Loucy (cell line): ENCODE measurements around the gene GNAT2.
A peak's percentile ranks its signal among the peaks of the same experiment; 100 is the strongest.

ENCODE experiments used
- H2AFZ ChIP-seq: fragments of 200-600 bp; sonication (generic); 2 replicates; pipeline ENCODE4 v1.6.0; 2016; ENCODE audit warnings: antibody characterized with exemption, mild to moderate bottlenecking, low read length, moderate library complexity
- H3F3A ChIP-seq: fragments of 200-600 bp; 2 replicates; pipeline ENCODE4 v1.6.0; 2016; ENCODE audit warnings: antibody characterized with exemption, low read depth, mild to moderate bottlenecking
- H3K27me3 ChIP-seq: fragments of 200-600 bp; sonication (generic); 2 replicates; pipeline ENCODE4 v1.6.1; 2014; ENCODE audit warnings: low read length, mild to moderate bottlenecking; ENCODE audit not compliant: insufficient read depth, poor library complexity, severe bottlenecking
- H3K36me3 ChIP-seq: fragments of 200-600 bp; sonication (generic); 2 replicates; pipeline ENCODE4 v1.6.1; 2016; ENCODE audit warnings: low read length; ENCODE audit not compliant: insufficient read depth
- H3K4me1 ChIP-seq: fragments of 200-600 bp; sonication (generic); 2 replicates; pipeline ENCODE4 v1.5.1; 2014; ENCODE audit warnings: low read length, mild to moderate bottlenecking; ENCODE audit not compliant: insufficient read depth, poor library complexity, severe bottlenecking
- H3K4me2 ChIP-seq: fragments of 200-600 bp; sonication (generic); 2 replicates; pipeline ENCODE4 v1.6.0; 2014; ENCODE audit warnings: antibody characterized with exemption, low read length, low read depth, mild to moderate bottlenecking; ENCODE audit not compliant: poor library complexity, severe bottlenecking
- H3K4me3 ChIP-seq: fragments of 200-600 bp; sonication (generic); 2 replicates; pipeline ENCODE4 v1.5.1; 2014; ENCODE audit warnings: low read length, mild to moderate bottlenecking, mixed read lengths; ENCODE audit not compliant: poor library complexity, severe bottlenecking
- H3K79me2 ChIP-seq: fragments of 200-600 bp; sonication (generic); 2 replicates; pipeline ENCODE4 v1.6.1; 2014; ENCODE audit warnings: low read length; ENCODE audit not compliant: insufficient read depth
- H3K9ac ChIP-seq: fragments of 200-600 bp; sonication (generic); 2 replicates; pipeline ENCODE4 v1.6.0; 2014; ENCODE audit warnings: mild to moderate bottlenecking, low read depth, low read length, moderate library complexity; ENCODE audit not compliant: poor library complexity, severe bottlenecking
- H3K9me2 ChIP-seq: fragments of 200-600 bp; sonication (generic); replicated peaks from 2 replicates; pipeline ENCODE4 v1.6.1; 2016; ENCODE audit warnings: low read depth, low read length, mixed read lengths
- H3K9me3 ChIP-seq: fragments of 200-600 bp; sonication (generic); 2 replicates; pipeline ENCODE4 v1.6.1; 2014; ENCODE audit warnings: mild to moderate bottlenecking, antibody characterized with exemption, low read length, low read depth; ENCODE audit not compliant: insufficient read depth
- H4K20me1 ChIP-seq: fragments of 200-600 bp; sonication (generic); 2 replicates; pipeline ENCODE4 v1.6.0; 2014; ENCODE audit warnings: antibody characterized with exemption, low read length, mild to moderate bottlenecking; ENCODE audit not compliant: insufficient read depth, poor library complexity, severe bottlenecking
- EZH2phosphoT487 ChIP-seq: fragments of 200-600 bp; IDR thresholded peaks from 2 replicates; pipeline ENCODE4 v1.6.1; 2018; ENCODE audit warnings: antibody characterized with exemption, mild to moderate bottlenecking, moderate library complexity, borderline replicate concordance
- TF ChIP-seq, protein P1 (sequence below): fragments of 200-600 bp; sonication (generic); conservative IDR thresholded peaks from 2 replicates; pipeline ENCODE4 v1.5.1; 2014; ENCODE audit warnings: mild to moderate bottlenecking, antibody characterized with exemption, low read length

GNAT2 gene

DNA sequence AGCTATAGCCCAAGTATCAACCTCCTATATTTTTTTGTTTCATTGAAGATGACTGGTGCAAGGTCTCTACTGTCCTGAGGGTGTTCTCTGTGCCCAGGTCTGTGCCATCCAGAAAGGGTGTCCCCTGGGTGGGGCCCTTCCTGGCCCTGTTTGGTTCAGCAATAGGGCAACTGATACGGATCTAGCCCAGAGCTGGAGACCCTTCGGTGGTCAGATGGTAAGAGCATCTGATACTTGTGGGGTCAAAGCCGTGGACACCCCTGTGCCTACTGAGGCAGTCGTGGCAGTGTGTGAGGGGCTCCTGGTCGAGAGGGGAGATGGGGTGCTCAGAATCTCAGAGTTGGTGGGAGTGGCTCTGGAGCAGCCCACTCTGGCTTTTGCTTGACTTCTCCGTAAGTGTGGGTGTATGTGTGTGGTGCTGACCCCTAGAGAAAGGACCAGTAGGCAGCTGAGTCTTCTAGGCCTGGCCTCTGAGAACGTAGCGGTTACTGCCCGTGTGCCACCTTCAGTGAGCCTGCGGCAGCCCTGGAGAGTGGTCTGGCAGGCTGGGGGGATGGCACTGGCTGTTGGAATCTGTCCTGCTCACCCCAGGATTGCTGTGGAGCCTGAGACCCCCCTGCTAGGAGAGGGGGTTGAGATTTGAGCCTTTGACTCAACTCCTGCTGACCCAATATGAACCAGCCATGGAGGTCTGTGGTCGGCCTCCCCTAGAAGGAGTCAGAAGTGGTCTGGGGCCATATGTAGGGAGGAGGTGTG is 2.9 kb upstream of the GNAT2 start:
- Histone ChIP-seq H4K20me1 (peaks cover 33% of the 10 kb centered on the region), H3K79me2 (peaks cover 67% of the 10 kb centered on the region), H3K4me1 (peaks cover 51% of the 10 kb centered on the region), H3K9ac (peak overlapping the region; percentile 80), H3F3A (no peaks in the 10 kb centered on the region), H3K9me2 (no peaks in the 10 kb centered on the region), H3K4me2 (peak overlapping the region; percentile 90), H3K36me3 (peaks cover 14% of the 10 kb centered on the region; the same call in 1 of the 2 replicates), H3K9me3 (no peaks in the 10 kb centered on the region), H2AFZ (no peak overlapping the region), H3K27me3 (no peaks in the 10 kb centered on the region), H3K4me3 (peak overlapping the region; percentile 93)
- TF ChIP-seq, protein P1, sequence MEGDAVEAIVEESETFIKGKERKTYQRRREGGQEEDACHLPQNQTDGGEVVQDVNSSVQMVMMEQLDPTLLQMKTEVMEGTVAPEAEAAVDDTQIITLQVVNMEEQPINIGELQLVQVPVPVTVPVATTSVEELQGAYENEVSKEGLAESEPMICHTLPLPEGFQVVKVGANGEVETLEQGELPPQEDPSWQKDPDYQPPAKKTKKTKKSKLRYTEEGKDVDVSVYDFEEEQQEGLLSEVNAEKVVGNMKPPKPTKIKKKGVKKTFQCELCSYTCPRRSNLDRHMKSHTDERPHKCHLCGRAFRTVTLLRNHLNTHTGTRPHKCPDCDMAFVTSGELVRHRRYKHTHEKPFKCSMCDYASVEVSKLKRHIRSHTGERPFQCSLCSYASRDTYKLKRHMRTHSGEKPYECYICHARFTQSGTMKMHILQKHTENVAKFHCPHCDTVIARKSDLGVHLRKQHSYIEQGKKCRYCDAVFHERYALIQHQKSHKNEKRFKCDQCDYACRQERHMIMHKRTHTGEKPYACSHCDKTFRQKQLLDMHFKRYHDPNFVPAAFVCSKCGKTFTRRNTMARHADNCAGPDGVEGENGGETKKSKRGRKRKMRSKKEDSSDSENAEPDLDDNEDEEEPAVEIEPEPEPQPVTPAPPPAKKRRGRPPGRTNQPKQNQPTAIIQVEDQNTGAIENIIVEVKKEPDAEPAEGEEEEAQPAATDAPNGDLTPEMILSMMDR: no peak
- no peak for TF ChIP-seq EZH2phosphoT487

DNA sequence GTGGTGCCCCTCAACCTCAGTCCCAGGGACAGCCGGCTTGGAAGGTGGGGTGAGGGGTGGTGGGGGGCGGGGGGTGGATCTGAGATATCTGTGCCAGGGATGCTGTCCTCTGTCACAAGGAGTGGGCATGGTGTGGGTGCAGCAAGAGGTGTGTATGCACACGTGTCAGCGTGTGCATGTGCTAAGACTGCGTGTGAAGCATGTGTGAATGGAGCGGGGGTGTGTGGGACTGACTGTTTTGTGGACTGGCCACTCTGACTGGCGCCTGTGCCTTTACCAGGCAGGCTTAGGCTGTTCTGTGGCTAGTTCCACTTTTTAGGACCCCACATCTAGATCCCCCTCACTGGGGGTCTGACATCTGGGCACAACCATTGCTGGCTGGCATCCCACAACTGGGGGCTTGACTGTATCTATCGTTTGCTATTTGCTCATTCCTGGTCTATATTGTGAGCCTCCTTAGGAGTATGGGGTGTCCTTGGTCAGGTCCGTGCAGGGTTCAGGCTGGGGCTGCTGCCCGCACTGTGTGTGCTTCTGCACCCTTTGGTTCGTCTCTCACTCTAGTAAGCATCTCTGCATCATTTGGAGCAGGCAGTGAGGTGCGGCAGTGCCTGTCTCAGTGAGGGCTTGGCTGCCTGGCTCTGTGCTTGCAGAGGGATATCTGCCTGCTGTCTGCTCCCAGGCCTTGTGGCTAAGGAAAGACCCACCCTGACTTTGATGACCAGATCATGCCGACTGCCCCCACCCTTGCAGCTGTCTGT is 2.1 kb upstream of the GNAT2 start:
- Histone ChIP-seq H3K36me3 (peaks cover 7% of the 10 kb centered on the region; the same call in 1 of the 2 replicates), H3K4me1 (peaks cover 58% of the 10 kb centered on the region), H3K27me3 (no peaks in the 10 kb centered on the region), H3K4me3 (peak overlapping the region; percentile 93), H3K4me2 (peak overlapping the region; percentile 90), H3K9me2 (no peaks in the 10 kb centered on the region), H3K9ac (peak overlapping the region; percentile 80), H2AFZ (no peak overlapping the region), H3K9me3 (no peaks in the 10 kb centered on the region), H3F3A (no peaks in the 10 kb centered on the region), H3K79me2 (peaks cover 67% of the 10 kb centered on the region), H4K20me1 (peaks cover 33% of the 10 kb centered on the region)
- TF ChIP-seq EZH2phosphoT487: no peak
- TF ChIP-seq, protein P1: no peak

DNA sequence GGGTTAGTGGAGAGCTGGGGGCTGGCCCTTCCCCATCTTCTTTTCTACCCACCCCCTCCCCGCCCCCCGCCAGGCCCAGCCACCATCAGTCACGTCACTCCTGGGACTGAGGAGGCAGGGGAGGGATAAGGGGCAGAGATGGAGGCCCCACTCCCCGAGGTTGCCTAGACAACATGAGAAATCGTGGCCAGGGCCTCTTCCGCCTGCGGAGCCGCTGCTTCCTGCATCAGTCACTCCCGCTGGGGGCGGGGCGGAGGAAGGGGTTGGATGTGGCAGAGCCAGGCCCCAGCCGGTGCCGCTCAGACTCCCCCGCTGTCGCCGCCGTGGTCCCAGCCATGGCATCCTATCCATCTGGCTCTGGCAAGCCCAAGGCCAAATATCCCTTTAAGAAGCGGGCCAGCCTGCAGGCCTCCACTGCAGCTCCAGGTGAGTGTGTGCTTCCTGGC is 1.4 kb upstream of the GNAT2 start:
- no peaks in the 10 kb centered on the region for H3F3A ChIP-seq
- H3K9me2 ChIP-seq: no peaks in the 10 kb centered on the region
- peaks cover 65% of the 10 kb centered on the region for H3K4me1 ChIP-seq
- H4K20me1 ChIP-seq: peaks cover 33% of the 10 kb centered on the region
- peak overlapping the region; percentile 80 for H3K9ac ChIP-seq
- H3K9me3 ChIP-seq: no peaks in the 10 kb centered on the region
- peak overlapping the region; percentile 93 for H3K4me3 ChIP-seq
- H3K4me2 ChIP-seq: peak overlapping the region; percentile 90
- H3K27me3 ChIP-seq: no peaks in the 10 kb centered on the region
- TF ChIP-seq EZH2phosphoT487: no peak
- TF ChIP-seq, protein P1: no peak
- H3K79me2 ChIP-seq: peaks cover 61% of the 10 kb centered on the region
- no peaks in the 10 kb centered on the region; the same call in 1 of the 2 replicates for H3K36me3 ChIP-seq
- peak overlapping the region; percentile 85 for H2AFZ ChIP-seq
